Left lung (tissue), 10 donors: ENCODE measurements around the gene GLRB. TPM values are rescaled to one million over a fixed set of nuclear protein-coding genes. Genes with fewer than 3 reads are reported as not detected.

Source experiments
- ATAC-seq: fragments of 200-7000 bp; cut with Tn5 transposase; one replicate; pipeline ENCODE4 v1.9.1; 2020; ENCODE audit warnings: moderate library complexity
- DNase-seq, 4 donors: peaks; one replicate each; pipeline ENCODE4 v3.0.0-alpha.2; 2013 to 2020
- H3K27ac ChIP-seq, 2 donors: fragments of 200-600 bp; sonication (generic) in 1 of 2; one replicate each; pipeline versions ENCODE4 v1.5.0 to v1.8.0; 2020 to 2021
- H3K27me3 ChIP-seq, 2 donors: fragments of 200-600 bp; sonication (generic) in 1 of 2; one replicate each; pipeline versions ENCODE4 v1.5.0 to v1.8.0; 2020 to 2021
- H3K36me3 ChIP-seq, 2 donors: fragments of 200-600 bp; sonication (generic) in 1 of 2; one replicate each; pipeline versions ENCODE4 v1.5.0 to v1.8.0; 2020 to 2021
- H3K4me1 ChIP-seq, 2 donors: fragments of 200-600 bp; one replicate each; pipeline ENCODE4 v1.8.0; 2021
- H3K4me3 ChIP-seq, 2 donors: fragments of 200-600 bp; sonication (generic) in 1 of 2; one replicate each; pipeline versions ENCODE4 v1.5.0 to v1.8.0; 2020 to 2021; ENCODE audit warnings: mild to moderate bottlenecking in 1 of 2
- H3K9me3 ChIP-seq, 2 donors: fragments of 200-600 bp; sonication (generic) in 1 of 2; one replicate each; pipeline versions ENCODE4 v1.5.0 to v1.8.0; 2020 to 2021
- CTCF ChIP-seq, 2 donors: fragments of 200-600 bp; sonication (generic) in 1 of 2; IDR thresholded peaks; one replicate each; pipeline versions ENCODE4 v1.5.0 to v1.8.0; 2021; ENCODE audit warnings: antibody characterized with exemption in 2 of 2
- intact Hi-C, 2 donors: fragments of 100-400 bp; cut with DNase I; formaldehyde crosslinking; loops; one replicate each; pipeline versions ENCODE4 v1.11.2 to v1.14.2; 2022
- polyA plus RNA-seq, 6 donors: library from polyadenylated mRNA; unstranded; fragments of 120-200 nt; gene quantifications; one replicate each; pipeline ENCODE4 v1.2.1, GENCODE V29; 2013; ENCODE audit not compliant: insufficient read length in 6 of 6
- total RNA-seq, 2 donors: library from RNA; stranded (reverse); fragmentation: NEBNext Ultra II Directional; extraction: Animal tissue kit (Norgen Biotek cat#: 25700); gene quantifications; one replicate each; pipeline ENCODE4 v1.2.1, GENCODE V29; 2021
- donor health status: DM: no; HTN: yes; CAD: no.
- donor health status: DM: no; HTN: no; CAD: no.

GLRB gene
- total and polyA plus RNA-seq, 8 donors: 4.0 to 7.2 (median 6.0) TPM

- no peaks in the 10 kb centered on the region for H3K9me3 ChIP-seq
- H3K36me3 ChIP-seq: no peaks in the 10 kb centered on the region
- H3K27me3 ChIP-seq: no peaks in the 10 kb centered on the region
- no peak for TF ChIP-seq CTCF (IDR thresholded peaks at IDR 0.05)
- H3K4me3 ChIP-seq: no peak overlapping the region
- H3K27ac ChIP-seq: no peak overlapping the region
- intact Hi-C loops: no loop called here
- no peaks in the 10 kb centered on the region for H3K4me1 ChIP-seq
- DNase-seq: no peak
- ATAC-seq: no peak
Measured at GRCh38 chr4:157095716-157096115, 19.8 kb downstream of the GLRB start.

- intact Hi-C loops: no loop called here
- Histone ChIP-seq H3K4me3 (no peak overlapping the region), H3K27me3 (no peaks in the 10 kb centered on the region), H3K9me3 (no peaks in the 10 kb centered on the region), H3K4me1 (no peaks in the 10 kb centered on the region), H3K27ac (no peak overlapping the region), H3K36me3 (no peaks in the 10 kb centered on the region)
- DNase-seq (no peak), ATAC-seq (no peak)
- no peak for TF ChIP-seq CTCF (IDR thresholded peaks at IDR 0.05)
Measured at GRCh38 chr4:157096439-157096838, 20.5 kb downstream of the GLRB start.

- no peak for ATAC-seq
- no peaks in the 10 kb centered on the region for H3K4me1 ChIP-seq
- no peak overlapping the region for H3K27ac ChIP-seq
- intact Hi-C loops: no loop called here
- no peak overlapping the region for H3K4me3 ChIP-seq
- no peaks in the 10 kb centered on the region for H3K27me3 ChIP-seq
- H3K9me3 ChIP-seq: no peaks in the 10 kb centered on the region
- no peak for DNase-seq
- TF ChIP-seq CTCF (IDR thresholded peaks at IDR 0.05): no peak
- no peaks in the 10 kb centered on the region for H3K36me3 ChIP-seq
Measured at GRCh38 chr4:157099506-157099905, 23.6 kb downstream of the GLRB start.

- Histone ChIP-seq H3K36me3 (no peaks in the 10 kb centered on the region), H3K4me3 (no peak overlapping the region), H3K27ac (no peak overlapping the region), H3K4me1 (no peaks in the 10 kb centered on the region), H3K27me3 (no peaks in the 10 kb centered on the region), H3K9me3 (no peaks in the 10 kb centered on the region)
- intact Hi-C loops: no loop called here
- no peak for TF ChIP-seq CTCF (IDR thresholded peaks at IDR 0.05)
- no peak for DNase-seq
- no peak for ATAC-seq
Measured at GRCh38 chr4:157104541-157104940, 28.6 kb downstream of the GLRB start.

GRCh38 chr4:157114671-157115070, 38.7 kb downstream of the GLRB start:
- DNase-seq: no peak

More at GRCh38 chr4:157114671-157115070, 38.7 kb downstream of the GLRB start:
- no peaks in the 10 kb centered on the region for H3K36me3 ChIP-seq
- no peak for ATAC-seq
- H3K4me1 ChIP-seq: no peaks in the 10 kb centered on the region
- no peaks in the 10 kb centered on the region for H3K27me3 ChIP-seq
- no peak overlapping the region for H3K27ac ChIP-seq
- no peaks in the 10 kb centered on the region for H3K9me3 ChIP-seq
- intact Hi-C loops: no loop called here
- TF ChIP-seq CTCF (IDR thresholded peaks at IDR 0.05): no peak
- H3K4me3 ChIP-seq: no peak overlapping the region
